ENCODE data around the gene PDZD4.

PDZD4 gene

DNA sequence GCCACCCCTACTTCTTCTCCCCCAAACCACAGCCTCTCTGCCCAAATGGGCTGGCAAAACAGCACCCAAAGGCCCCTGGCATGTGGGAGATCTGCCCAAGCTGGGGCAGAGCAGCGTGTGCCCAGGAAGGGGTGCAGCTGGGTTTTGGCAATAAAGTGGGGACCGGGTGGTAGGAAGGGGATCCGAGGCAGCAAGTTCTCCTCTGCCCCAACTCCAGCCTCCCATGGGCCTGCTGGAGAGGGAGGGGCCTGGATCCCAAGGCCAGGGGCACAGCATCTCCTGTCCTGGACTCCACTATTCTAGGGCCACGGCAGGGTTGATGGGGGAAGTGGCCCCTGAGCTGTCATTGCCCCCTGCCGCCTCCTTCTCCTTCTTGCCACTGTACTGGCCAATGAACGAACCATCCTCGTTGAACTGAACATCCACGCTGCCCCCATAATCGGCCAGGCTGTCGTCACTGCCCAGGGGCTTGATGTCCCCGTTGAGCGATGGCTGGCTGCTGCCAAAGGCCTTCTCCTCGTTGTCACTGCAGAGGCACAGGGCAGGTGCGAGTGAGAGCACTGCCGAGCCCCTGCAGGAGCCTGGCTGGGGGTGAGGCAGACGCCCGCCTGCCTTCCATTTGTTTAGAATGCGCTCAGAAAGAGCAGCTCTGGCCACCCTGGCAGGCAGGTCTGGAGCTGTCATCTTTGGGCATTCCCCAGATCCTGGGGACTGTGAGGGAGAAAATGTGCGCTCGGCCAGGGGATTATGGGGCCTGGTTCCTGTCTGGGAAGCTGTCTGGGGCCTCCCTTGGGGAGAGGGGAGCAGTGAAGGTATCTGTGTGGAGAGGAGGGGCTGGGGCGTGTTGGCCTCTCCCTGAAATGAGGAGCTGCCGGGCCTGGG lies 32.3 kb upstream of the PDZD4 start:
- H3K27me3 Mint-ChIP-seq, result peaks cover 37% of the 10 kb centered on the region
- H3K36me3 Mint-ChIP-seq (ENCODE audit: low read depth), result no peaks in the 10 kb centered on the region
- no peak for DNase-seq
- no peak overlapping the region for H3K27ac Mint-ChIP-seq
- peaks cover 2% of the 10 kb centered on the region for H3K4me1 Mint-ChIP-seq (ENCODE audit: low read depth)
- H3K9me3 Mint-ChIP-seq, result no peaks in the 10 kb centered on the region
- no peak overlapping the region for H3K4me3 Mint-ChIP-seq

DNA sequence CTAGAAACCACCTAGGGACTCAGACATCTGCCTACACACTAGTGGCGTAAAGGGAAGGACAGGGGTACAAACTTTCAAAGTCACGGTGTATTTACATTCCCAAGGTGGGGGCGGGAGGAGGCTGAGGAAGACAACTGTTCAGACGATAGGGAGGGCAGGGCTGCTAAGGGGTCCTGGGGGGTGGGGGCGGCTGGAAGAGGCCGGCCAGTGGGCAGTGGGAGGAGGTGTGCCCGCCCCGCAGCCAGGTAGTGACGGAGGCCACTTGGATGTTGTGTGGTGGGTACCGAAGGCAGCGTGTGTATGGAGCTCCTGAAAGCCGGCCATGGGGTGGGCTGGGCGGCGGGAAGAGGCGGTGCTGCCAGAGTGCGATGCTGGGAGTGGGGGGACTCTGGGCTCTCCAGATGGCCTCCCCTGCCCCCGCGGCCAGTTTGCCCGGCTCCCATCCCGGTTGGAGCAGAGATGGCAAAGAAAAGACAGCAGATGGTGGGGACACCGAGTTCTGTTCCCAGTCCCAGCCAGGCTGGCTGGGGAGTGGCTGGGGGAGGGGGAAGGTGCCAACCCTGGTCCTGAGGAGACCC lies 31.5 kb upstream of the PDZD4 start:
- Mint-ChIP-seq H3K4me3 (no peak overlapping the region), H3K27me3 (peaks cover 40% of the 10 kb centered on the region), H3K27ac (no peak overlapping the region), H3K9me3 (no peaks in the 10 kb centered on the region), H3K36me3 (ENCODE audit: low read depth) (no peaks in the 10 kb centered on the region), H3K4me1 (ENCODE audit: low read depth) (peaks cover 8% of the 10 kb centered on the region)
- no peak for DNase-seq

DNA sequence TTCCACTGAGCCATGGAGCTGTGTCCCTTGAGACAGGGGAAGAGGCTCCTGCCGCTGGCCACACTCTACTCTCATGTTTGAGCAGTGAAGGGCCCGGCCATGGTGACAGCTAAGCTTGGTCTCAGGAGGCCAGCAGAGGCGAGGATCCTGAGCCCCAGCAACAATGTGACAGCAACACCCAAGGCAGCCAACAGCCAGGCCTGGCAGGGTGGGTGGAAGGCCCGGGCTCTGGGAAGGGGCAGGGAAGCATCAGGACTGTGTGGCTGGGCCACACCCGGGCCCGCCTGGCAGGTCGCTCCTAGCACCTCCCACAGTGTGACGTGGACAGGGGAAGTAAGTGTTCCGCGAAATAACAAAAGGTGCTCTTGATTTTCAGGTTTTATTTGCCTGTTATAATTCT lies 30.8 kb upstream of the PDZD4 start:
- H3K9me3 Mint-ChIP-seq, result no peaks in the 10 kb centered on the region
- DNase-seq, result no peak
- peaks cover 47% of the 10 kb centered on the region for H3K27me3 Mint-ChIP-seq
- peaks cover 14% of the 10 kb centered on the region for H3K4me1 Mint-ChIP-seq (ENCODE audit: low read depth)
- H3K4me3 Mint-ChIP-seq, result no peak overlapping the region
- no peaks in the 10 kb centered on the region for H3K36me3 Mint-ChIP-seq (ENCODE audit: low read depth)
- H3K27ac Mint-ChIP-seq, result no peak overlapping the region

- peaks cover 66% of the 10 kb centered on the region for H3K27me3 Mint-ChIP-seq
- no peak for DNase-seq
- H3K9me3 Mint-ChIP-seq, result no peaks in the 10 kb centered on the region
- H3K36me3 Mint-ChIP-seq (ENCODE audit: low read depth), result no peaks in the 10 kb centered on the region
- H3K4me3 Mint-ChIP-seq, result no peak overlapping the region
- H3K27ac Mint-ChIP-seq, result no peak overlapping the region
- peaks cover 14% of the 10 kb centered on the region for H3K4me1 Mint-ChIP-seq (ENCODE audit: low read depth)
These were observed 27.1 kb upstream of the PDZD4 start for GRCh38 chrX:153857348-153857903.

GRCh38 chrX:153854702-153855101 lies 24.4 kb upstream of the PDZD4 start:
- Mint-ChIP-seq H3K27ac (no peak overlapping the region), H3K4me3 (no peak overlapping the region), H3K9me3 (no peaks in the 10 kb centered on the region), H3K4me1 (ENCODE audit: low read depth) (peaks cover 14% of the 10 kb centered on the region), H3K27me3 (peaks cover 73% of the 10 kb centered on the region), H3K36me3 (ENCODE audit: low read depth) (no peaks in the 10 kb centered on the region)
- DNase-seq, result no peak

GRCh38 chrX:153853902-153854267 lies 23.5 kb upstream of the PDZD4 start:
- Mint-ChIP-seq H3K9me3 (no peaks in the 10 kb centered on the region), H3K27ac (no peak overlapping the region), H3K36me3 (ENCODE audit: low read depth) (no peaks in the 10 kb centered on the region), H3K27me3 (peaks cover 73% of the 10 kb centered on the region), H3K4me1 (ENCODE audit: low read depth) (peaks cover 14% of the 10 kb centered on the region), H3K4me3 (no peak overlapping the region)
- DNase-seq, result no peak

DNA sequence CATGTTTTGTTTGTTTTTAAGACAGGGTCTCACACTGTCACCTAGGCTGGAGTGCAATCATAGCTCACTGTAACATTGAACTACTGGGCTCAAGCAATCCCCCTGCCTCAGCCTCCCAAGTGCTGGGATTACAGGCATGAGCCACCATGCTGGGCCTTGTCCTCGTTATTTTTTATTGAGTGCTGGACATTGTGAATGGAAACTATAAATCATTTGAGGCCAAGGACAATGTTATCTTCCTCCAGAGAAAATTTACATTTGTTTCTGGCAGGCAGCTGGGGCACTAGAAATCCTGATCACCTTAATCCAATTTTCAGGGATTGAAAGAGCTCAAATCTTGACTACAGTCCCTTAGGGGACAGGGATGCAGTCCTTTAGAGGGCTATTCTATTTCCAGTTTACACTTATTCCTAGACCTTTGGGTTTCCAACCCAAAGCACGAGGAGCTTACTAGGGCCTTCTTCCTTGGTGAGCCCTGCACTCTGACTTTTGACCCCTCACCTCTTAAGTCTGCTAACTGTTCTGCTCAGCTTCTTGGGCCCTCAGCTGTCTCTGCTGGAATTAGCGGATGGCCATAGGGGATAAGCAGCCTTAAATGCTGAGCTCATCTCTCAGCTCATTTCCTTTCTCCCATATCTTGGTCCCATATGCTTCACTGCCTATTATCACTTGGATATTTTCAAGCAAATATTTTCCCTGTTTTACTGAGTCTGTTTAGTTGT lies 23.0 kb upstream of the PDZD4 start:
- Mint-ChIP-seq H3K27me3 (peaks cover 75% of the 10 kb centered on the region), H3K36me3 (ENCODE audit: low read depth) (no peaks in the 10 kb centered on the region), H3K27ac (no peak overlapping the region), H3K4me1 (ENCODE audit: low read depth) (peaks cover 14% of the 10 kb centered on the region), H3K9me3 (no peaks in the 10 kb centered on the region), H3K4me3 (no peak overlapping the region)
- no peak for DNase-seq

DNA sequence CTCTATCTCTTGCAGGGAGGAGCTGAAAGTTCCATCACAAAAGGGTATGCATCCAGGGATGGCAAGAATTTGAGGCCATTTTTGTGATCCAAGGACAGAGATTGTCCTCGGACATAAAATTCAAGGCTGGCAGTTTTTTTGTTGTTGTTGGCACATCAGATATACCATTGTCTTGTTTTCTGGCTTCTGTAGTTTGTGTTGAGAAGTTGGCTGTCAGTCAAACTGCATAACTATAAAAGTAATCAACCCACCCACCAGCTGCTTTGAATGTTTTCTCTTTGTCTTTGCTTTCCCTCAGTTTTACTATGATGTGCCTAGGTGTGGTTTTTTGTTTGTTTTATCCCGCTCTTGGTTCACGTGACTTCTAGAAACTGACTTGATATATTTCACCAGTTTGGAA lies 21.6 kb upstream of the PDZD4 start:
- Mint-ChIP-seq H3K27ac (no peak overlapping the region), H3K36me3 (ENCODE audit: low read depth) (no peaks in the 10 kb centered on the region), H3K4me3 (no peak overlapping the region), H3K4me1 (ENCODE audit: low read depth) (peaks cover 8% of the 10 kb centered on the region), H3K27me3 (peaks cover 73% of the 10 kb centered on the region), H3K9me3 (no peaks in the 10 kb centered on the region)
- DNase-seq, result no peak

DNA sequence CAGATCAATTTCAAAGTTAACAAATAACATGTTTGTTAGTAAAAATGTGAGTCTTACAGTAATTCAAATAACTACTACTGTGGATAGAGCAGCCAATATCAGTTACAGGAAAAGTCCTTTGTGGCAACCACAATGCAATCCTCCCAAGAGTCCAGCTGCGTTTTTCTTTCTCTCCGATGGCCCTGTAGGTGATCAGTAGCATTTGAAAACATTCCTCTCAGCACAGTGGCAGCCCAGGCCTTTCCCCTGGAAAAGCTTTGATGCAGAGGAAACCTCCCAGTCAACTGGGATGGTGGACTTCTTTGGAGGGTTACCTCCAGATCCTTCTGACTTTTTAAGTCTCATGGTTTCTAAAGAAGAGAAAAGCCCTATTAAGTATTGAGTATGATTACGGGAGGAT lies 18.0 kb upstream of the PDZD4 start:
- no peaks in the 10 kb centered on the region for H3K4me1 Mint-ChIP-seq (ENCODE audit: low read depth)
- H3K27me3 Mint-ChIP-seq, result peaks cover 57% of the 10 kb centered on the region
- no peak overlapping the region for H3K27ac Mint-ChIP-seq
- H3K36me3 Mint-ChIP-seq (ENCODE audit: low read depth), result no peaks in the 10 kb centered on the region
- H3K9me3 Mint-ChIP-seq, result no peaks in the 10 kb centered on the region
- no peak overlapping the region for H3K4me3 Mint-ChIP-seq
- no peak for DNase-seq

DNA sequence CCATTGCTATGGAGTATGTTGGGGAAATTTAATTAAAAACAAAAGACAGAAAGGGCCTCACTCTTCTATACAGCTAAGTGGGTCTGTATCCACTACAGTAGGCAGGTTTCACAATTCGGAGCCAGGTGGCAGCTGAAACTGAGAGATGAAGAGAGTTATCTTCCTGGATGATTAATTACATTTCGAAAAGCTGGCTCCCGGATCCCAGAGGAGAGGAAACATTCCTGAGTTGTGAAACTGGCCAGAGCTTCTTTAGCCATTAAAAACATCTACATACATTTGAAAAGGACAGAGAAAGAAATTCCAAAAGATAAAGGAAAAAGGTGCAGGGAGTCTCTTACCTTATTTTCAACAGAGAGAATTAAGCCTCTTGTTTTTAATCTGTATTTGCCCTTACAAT lies 15.5 kb upstream of the PDZD4 start:
- H3K27ac Mint-ChIP-seq, result no peak overlapping the region
- peaks cover 56% of the 10 kb centered on the region for H3K27me3 Mint-ChIP-seq
- H3K9me3 Mint-ChIP-seq, result no peaks in the 10 kb centered on the region
- H3K4me3 Mint-ChIP-seq, result no peak overlapping the region
- no peak for DNase-seq
- no peaks in the 10 kb centered on the region for H3K36me3 Mint-ChIP-seq (ENCODE audit: low read depth)
- no peaks in the 10 kb centered on the region for H3K4me1 Mint-ChIP-seq (ENCODE audit: low read depth)

GRCh38 chrX:153845195-153845594 lies 14.9 kb upstream of the PDZD4 start:
- no peak for DNase-seq
- Mint-ChIP-seq H3K4me3 (no peak overlapping the region), H3K27me3 (peaks cover 51% of the 10 kb centered on the region), H3K9me3 (no peaks in the 10 kb centered on the region), H3K27ac (no peak overlapping the region), H3K36me3 (ENCODE audit: low read depth) (no peaks in the 10 kb centered on the region), H3K4me1 (ENCODE audit: low read depth) (no peaks in the 10 kb centered on the region)

- H3K4me3 Mint-ChIP-seq, result no peak overlapping the region
- no peaks in the 10 kb centered on the region for H3K9me3 Mint-ChIP-seq
- H3K4me1 Mint-ChIP-seq (ENCODE audit: low read depth), result no peaks in the 10 kb centered on the region
- DNase-seq, result no peak
- H3K36me3 Mint-ChIP-seq (ENCODE audit: low read depth), result no peaks in the 10 kb centered on the region
- H3K27ac Mint-ChIP-seq, result no peak overlapping the region
- H3K27me3 Mint-ChIP-seq, result peaks cover 56% of the 10 kb centered on the region
These were observed 14.3 kb upstream of the PDZD4 start for GRCh38 chrX:153844509-153845082.

- Mint-ChIP-seq H3K4me1 (ENCODE audit: low read depth) (no peaks in the 10 kb centered on the region), H3K9me3 (no peaks in the 10 kb centered on the region), H3K27ac (no peak overlapping the region), H3K27me3 (peaks cover 44% of the 10 kb centered on the region), H3K4me3 (no peak overlapping the region), H3K36me3 (ENCODE audit: low read depth) (no peaks in the 10 kb centered on the region)
- no peak for DNase-seq
These were observed 6.6 kb upstream of the PDZD4 start for GRCh38 chrX:153836921-153837320.

DNA sequence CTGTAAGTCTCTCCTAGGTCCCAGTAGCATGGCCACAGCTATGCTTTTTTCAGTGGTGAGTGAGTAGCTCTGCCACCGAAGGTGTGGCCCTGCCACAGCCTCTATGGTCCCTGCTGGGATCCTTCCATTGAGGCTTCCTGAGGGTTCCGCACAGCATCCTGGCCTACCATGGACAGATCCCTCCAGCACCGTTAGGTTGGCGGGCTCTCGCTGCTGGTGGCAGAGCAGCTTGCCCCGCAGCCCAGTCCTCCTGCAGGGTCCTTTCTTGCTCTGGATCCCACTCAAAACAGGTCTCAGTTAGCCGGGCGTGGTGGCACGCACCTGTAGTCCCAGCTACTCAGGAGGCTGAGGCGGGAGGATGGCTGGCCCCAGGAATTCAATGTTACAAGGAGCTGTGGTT lies 2.4 kb upstream of the PDZD4 start:
- H3K4me3 Mint-ChIP-seq, result no peak overlapping the region
- H3K36me3 Mint-ChIP-seq (ENCODE audit: low read depth), result no peaks in the 10 kb centered on the region
- peaks cover 3% of the 10 kb centered on the region for H3K4me1 Mint-ChIP-seq (ENCODE audit: low read depth)
- H3K27ac Mint-ChIP-seq, result no peak overlapping the region
- no peaks in the 10 kb centered on the region for H3K9me3 Mint-ChIP-seq
- DNase-seq, result no peak
- H3K27me3 Mint-ChIP-seq, result peaks cover 41% of the 10 kb centered on the region
